Glutamatergic neuron (in vitro differentiated cells): ENCODE data around the gene ZNF136. TPM values are rescaled to one million over a fixed set of nuclear protein-coding genes. Genes with fewer than 3 reads are reported as not detected.

Experiments
- DNase-seq: peaks from one replicate; pipeline ENCODE4 v3.0.0; 2022
- H3K27ac Mint-ChIP-seq: one replicate; pipeline ENCODE4 v1.8.0; 2020; ENCODE audit warnings: mild to moderate bottlenecking, mixed read lengths, inconsistent platforms; ENCODE audit not compliant: unreplicated experiment
- H3K27me3 Mint-ChIP-seq: one replicate; pipeline ENCODE4 v1.8.0; 2020; ENCODE audit warnings: mild to moderate bottlenecking, moderate library complexity, mixed read lengths, inconsistent platforms; ENCODE audit not compliant: unreplicated experiment
- H3K36me3 Mint-ChIP-seq: one replicate; pipeline ENCODE4 v1.8.0; 2020; ENCODE audit warnings: mild to moderate bottlenecking, mixed read lengths, inconsistent platforms; ENCODE audit not compliant: unreplicated experiment
- H3K4me1 Mint-ChIP-seq: one replicate; pipeline ENCODE4 v1.8.0; 2020; ENCODE audit warnings: mild to moderate bottlenecking, low read depth, mixed read lengths, inconsistent platforms; ENCODE audit not compliant: unreplicated experiment
- H3K4me3 Mint-ChIP-seq: one replicate; pipeline ENCODE4 v1.8.0; 2020; ENCODE audit warnings: mild to moderate bottlenecking, mixed read lengths, inconsistent platforms; ENCODE audit not compliant: unreplicated experiment
- H3K9me3 Mint-ChIP-seq: one replicate; pipeline ENCODE4 v1.8.0; 2020; ENCODE audit warnings: mild to moderate bottlenecking, moderate library complexity, mixed read lengths, inconsistent platforms; ENCODE audit not compliant: unreplicated experiment
- CTCF ChIP-seq: fragments of 200-600 bp; sonication (generic); IDR thresholded peaks from one replicate; pipeline ENCODE4 v1.5.0; 2021; ENCODE audit not compliant: partially characterized antibody, unreplicated experiment
- long read RNA-seq: library from polyadenylated mRNA; unstranded; transcript quantifications from one replicate; pipeline ENCODE4 v2.0.0, GENCODE V29; 2020; ENCODE audit not compliant: unreplicated experiment
- total RNA-seq: library from RNA; stranded (reverse); fragmentation: NEBNext Ultra II Directional; extraction: Animal tissue kit (Norgen Biotek cat#: 25700); gene quantifications from one replicate; pipeline ENCODE4 v1.2.1, GENCODE V29; 2021; ENCODE audit not compliant: unreplicated experiment

ZNF136 gene
- 15.5 TPM for total RNA-seq
- long read RNA-seq, partial matches to known transcripts: 0 of 3 reads
- long read RNA-seq, other reads (novel, unspliced or antisense): 0 of 3 reads

- H3K36me3 Mint-ChIP-seq: peaks cover 5% of the 10 kb centered on the region
- peaks cover 9% of the 10 kb centered on the region for H3K27me3 Mint-ChIP-seq
- TF ChIP-seq CTCF: no peak
- peak within 1 kb of the TSS; percentile 97 for H3K4me3 Mint-ChIP-seq
- peak within 1 kb of the TSS; percentile 94 for H3K27ac Mint-ChIP-seq
- H3K9me3 Mint-ChIP-seq: peaks cover 10% of the 10 kb centered on the region
- peak; percentile 94 for DNase-seq
- H3K4me1 Mint-ChIP-seq: peaks cover 4% of the 10 kb centered on the region
These were observed at the start of gene ZNF136 for GRCh38 chr19:12162882-12163806. ZNF136 (plus strand) TSS chr19:12163096; CDS start chr19:12163204, 108 bp downstream.

- Mint-ChIP-seq H3K36me3 (peaks cover 26% of the 10 kb centered on the region), H3K27me3 (no peaks in the 10 kb centered on the region), H3K27ac (no peak overlapping the region), H3K4me1 (no peaks in the 10 kb centered on the region), H3K9me3 (no peaks in the 10 kb centered on the region), H3K4me3 (no peak overlapping the region)
- TF ChIP-seq CTCF: no peak
- no peak for DNase-seq
These were observed 49.8 kb upstream of the ZNF136 start for GRCh38 chr19:12113121-12113520.

GRCh38 chr19:12117201-12117970, 45.5 kb upstream of the ZNF136 start:
- no peaks in the 10 kb centered on the region for H3K9me3 Mint-ChIP-seq
- H3K4me1 Mint-ChIP-seq: no peaks in the 10 kb centered on the region
- peaks cover 17% of the 10 kb centered on the region for H3K36me3 Mint-ChIP-seq
- no peaks in the 10 kb centered on the region for H3K27me3 Mint-ChIP-seq
- no peak overlapping the region for H3K27ac Mint-ChIP-seq
- DNase-seq: no peak
- no peak overlapping the region for H3K4me3 Mint-ChIP-seq
- TF ChIP-seq CTCF: no peak

- Mint-ChIP-seq H3K27ac (no peak overlapping the region), H3K9me3 (peaks cover 2% of the 10 kb centered on the region), H3K4me1 (no peaks in the 10 kb centered on the region), H3K4me3 (no peak overlapping the region), H3K27me3 (no peaks in the 10 kb centered on the region), H3K36me3 (peaks cover 18% of the 10 kb centered on the region)
- peak; percentile 48 for TF ChIP-seq CTCF
- peak; percentile 22 for DNase-seq
These were observed 36.2 kb upstream of the ZNF136 start for GRCh38 chr19:12126707-12127106.
